HS-5 (cell line): ENCODE measurements around the gene PARD3.

Experiments
- DNase-seq: peaks from one replicate; pipeline ENCODE4 v3.0.0-alpha.2; 2012; ENCODE audit warnings: low read depth

The PARD3 gene

GRCh38 chr10:34689053-34689452 lies 126.0 kb downstream of the PARD3 start:
- DNase-seq: no peak

DNA sequence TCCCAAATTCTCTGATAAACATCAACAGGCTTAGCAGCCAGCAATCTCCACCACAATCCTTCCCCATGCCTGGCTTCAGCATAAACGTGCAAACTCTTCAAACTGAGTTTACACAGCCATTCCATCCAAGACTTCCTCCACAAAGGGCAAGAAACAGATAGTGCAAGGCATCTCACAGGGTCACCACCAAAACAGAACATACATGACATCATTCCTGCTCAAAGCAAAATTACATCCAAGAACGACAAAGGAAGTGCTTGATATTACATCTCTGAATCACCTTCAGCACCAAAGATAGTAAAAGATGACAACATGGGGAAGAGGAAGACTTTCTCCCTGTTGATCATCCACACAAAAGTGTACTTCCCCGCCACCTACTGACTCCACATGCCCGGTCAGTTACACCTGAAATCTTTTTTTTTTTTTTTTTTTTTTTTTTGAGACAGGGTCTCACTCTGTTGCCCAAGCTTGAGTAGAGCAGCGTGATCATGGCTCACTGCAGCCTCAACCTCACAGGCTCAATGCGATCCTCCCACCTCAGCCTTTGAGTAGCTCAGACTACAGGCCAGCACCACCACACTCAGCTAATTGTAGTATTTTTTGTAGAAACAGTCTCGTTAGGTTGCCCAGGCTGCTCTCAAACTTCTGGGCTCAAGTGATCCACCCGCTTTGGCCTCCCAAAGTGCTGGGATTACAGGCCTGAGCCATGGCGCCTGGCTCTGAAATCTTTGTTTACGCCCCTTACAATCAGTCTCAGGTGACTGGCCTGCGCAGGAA lies 127.5 kb downstream of the PARD3 start:
- DNase-seq: no peak

DNA sequence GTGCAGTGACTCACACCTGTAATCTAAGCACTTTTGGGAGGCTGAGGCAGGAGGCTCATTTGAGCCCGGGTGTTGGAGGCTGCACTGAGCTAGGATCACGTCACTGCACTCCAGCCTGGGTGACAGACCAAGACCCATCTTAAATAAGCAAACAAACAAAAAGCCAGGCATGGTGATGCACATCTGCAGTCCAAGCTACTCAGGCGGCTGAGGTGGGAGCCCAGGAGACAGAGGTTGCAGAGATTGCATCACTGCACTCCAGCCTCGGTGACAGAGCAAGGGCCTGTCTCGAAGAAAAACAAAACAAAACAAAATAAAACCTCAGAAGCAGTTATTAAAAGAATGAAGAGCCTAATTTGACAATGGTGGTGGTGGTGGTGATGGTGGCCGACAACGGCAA lies 132.5 kb downstream of the PARD3 start:
- no peak for DNase-seq

DNA sequence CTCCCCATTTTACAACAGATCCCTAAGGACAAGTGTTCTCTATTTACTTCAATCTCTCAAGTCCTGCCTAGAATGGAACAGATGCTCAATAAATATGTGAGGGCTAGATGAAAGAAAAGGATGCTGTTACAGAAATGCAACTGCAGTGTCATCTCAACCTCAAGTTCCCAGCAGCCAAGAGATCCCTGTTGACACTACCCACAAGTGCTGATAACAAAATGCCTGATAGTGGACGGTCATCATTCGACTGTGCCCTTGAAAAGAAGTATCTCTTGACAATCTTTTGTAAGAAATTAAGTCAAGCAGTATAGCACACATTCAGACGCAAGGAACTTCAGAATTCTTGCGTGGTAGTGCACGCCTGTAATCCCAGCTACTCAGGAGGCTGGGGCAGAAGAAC lies 133.2 kb downstream of the PARD3 start:
- no peak for DNase-seq

DNA sequence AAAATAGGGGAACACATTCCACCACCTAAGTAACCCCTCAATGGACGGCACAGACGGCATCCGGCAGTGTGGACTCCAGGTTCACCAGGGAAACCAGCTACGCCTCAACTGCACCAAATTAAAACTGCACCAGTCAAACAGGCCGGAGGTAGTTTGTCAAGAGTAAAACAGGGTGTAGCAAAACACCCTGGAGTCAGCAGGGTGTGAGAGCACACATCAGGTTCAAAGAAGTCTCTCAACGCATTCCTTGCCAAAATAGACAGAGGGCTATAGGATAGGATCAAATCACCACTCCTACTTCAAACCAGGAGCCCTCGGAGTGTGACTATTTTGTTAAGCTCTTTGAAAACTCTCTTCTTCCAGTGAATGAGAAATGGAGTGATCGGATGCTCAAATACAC lies 135.9 kb downstream of the PARD3 start:
- no peak for DNase-seq

DNA sequence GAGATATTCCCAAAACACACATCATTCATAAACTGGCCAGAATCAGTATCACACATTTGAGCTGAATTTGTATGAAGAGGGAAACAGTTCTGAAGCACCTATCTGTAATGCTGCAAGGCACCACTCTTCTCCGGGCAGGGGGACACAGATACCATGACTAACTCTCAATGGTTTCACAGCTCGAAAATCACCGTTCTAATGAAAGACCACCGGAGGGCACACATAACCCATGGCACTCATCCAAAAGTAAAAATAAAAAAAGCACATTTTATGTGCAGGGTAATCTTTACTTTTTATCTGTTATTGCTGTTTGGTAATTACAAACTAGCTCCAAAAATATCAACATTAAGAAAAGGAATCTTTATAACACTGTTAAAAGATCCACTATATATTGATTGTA lies 137.5 kb downstream of the PARD3 start:
- DNase-seq: no peak

DNA sequence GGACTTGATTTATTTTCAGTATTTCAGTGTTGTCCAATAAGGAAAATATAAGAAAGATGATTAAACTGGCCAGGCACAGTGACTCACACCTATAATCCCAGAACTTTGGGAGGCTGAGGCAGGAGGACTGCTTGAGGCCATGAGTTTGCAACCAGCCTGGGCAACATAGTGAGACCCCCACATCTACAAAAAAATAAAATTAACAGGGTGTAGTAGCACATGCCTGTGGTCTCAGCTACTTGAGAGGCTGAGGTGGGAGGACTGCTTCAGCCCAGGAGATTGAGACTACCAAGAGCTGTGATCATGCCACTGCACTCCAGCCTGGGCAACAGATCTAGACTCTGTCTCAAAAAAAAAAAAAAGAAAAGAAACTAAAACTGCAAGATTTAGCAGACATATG lies 138.0 kb downstream of the PARD3 start:
- DNase-seq: no peak

DNA sequence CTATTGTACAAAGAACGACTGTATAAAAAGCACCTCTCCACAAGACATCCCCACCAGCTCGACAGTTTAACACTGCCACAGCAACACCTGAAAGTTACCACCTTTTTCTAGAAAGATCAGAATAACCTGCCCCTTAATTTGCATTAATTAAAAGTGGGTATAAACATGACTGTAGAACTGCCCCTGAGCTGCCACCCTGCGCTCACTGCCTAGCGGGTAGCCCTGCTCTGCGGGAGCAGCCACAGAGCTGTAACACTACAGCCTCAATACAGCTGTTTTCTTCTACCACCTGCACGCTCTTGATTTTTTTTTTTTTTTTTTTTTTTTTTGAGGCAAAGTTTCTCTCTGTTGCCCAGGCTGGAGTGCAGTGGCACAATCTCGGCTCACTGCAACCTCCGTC lies 140.9 kb downstream of the PARD3 start:
- no peak for DNase-seq

DNA sequence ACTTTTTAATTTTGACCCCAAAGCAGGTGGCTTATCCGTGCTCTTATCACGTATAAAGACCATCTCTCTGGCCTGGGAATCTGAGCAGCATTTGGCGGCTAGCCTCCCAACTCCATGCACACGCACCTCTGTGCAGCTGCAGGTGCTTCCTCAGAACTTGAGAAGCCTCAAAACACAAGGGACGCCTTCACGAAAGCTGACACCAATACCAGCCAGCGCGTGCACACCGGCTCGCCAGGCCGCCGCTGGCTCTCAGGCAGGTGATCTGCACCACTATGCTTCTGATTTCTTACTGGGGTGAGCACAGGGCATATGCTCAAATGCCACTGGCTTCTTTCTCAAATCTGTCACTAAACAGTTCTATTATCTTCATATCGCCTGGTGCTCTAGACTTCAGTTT lies 145.0 kb downstream of the PARD3 start:
- DNase-seq: no peak

GRCh38 chr10:34669079-34669478 lies 146.0 kb downstream of the PARD3 start:
- DNase-seq: no peak

DNA sequence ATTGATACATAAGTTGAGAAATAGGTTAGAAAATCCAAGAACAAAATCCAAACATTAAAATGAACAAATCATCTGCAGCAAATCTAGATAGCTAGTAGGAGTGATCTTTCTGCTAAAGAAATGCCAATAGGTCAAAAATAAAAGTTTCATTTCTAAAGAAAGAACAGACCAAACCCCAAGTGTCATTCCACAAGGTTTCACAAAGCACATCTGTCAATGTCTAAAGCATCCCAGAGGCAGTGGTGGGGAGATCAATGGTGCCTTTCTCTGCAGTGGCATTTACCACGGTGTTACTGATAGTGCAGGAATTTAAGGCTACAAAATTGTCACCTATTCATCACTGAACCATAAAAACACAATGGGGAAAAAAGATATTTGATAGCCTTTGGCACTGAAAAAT lies 147.9 kb downstream of the PARD3 start:
- DNase-seq: no peak

DNA sequence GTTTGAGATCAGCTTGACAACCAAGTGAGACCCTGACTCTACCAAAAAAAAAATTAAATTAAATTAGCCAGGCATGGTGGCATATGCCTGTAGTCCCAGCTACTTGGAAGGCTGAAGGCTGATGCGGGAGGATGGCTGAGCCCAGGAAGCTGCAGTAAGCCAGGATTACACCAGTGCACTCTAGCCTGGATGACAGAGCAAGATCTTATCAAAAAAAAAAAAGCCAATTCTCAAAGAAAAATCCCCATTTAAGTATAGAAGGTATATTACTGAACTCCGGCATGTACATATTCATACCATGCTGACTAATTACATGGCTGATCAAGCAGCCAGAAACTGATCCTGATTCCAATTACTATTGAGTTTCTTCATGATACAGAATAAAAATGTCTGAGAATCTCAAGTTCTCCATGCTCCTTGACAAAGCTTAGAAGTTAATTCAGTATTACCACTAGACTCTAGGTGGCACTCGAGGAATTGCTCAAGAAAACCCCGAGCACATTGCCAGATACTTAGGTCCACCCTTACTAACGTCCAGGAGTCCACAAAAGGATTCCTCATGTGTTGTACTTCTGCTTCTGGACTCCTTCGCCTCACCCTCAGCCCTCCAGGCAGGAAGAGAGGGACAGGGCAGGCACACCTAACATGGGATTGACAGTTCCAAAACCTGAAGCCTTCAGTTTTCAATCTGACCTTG lies 148.9 kb downstream of the PARD3 start:
- peak; percentile 38 for DNase-seq

- DNase-seq: no peak
Measured at GRCh38 chr10:34664706-34665105, 150.4 kb downstream of the PARD3 start.

- no peak for DNase-seq
Measured at GRCh38 chr10:34661580-34661979, 153.5 kb downstream of the PARD3 start.

GRCh38 chr10:34658934-34659333 lies 156.2 kb downstream of the PARD3 start:
- no peak for DNase-seq

- no peak for DNase-seq
Measured at GRCh38 chr10:34656661-34657060, 158.4 kb downstream of the PARD3 start.

- DNase-seq: peak; percentile 24
Measured at GRCh38 chr10:34655286-34656170, 159.6 kb downstream of the PARD3 start.

GRCh38 chr10:34654211-34654610 lies 160.9 kb downstream of the PARD3 start:
- DNase-seq: no peak

- no peak for DNase-seq
Measured at GRCh38 chr10:34653530-34653929, 161.6 kb downstream of the PARD3 start.

DNA sequence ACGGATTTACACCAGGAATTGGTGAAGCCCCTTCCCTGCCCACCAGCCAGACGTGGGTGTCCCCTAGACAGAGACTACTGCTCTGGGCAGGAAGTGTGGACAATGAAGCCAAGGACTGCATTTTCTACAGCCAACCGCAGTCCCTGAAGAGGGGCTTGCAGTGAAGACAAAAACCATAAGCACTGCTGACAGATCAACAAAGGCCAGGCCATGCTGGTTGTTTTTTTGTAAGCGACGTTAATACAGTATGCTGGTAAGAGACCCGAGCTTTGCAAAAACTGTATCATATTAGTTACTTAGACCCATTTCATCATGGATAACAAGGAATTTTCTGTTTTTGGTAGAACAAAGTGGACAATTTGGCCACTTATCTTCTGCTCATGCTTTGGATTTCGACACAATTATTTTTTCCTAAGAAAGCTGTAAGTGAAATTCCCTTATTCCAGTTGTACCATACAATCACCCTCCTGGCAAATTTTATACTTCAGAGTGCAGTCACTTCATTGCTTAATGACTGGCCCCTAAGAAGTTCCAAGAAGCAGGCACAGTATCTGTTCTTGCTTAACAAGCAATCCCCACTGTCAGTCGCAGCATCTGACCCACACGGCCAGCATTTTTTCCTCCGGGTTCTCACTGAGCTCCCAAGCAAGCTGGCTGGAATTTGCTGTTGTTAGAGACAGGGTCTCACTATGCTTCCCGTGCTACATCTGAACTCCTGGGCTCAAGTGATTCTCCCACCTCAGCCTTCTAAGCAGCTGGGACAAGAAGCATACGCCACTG lies 163.5 kb downstream of the PARD3 start:
- no peak for DNase-seq

GRCh38 chr10:34650156-34650555 lies 164.9 kb downstream of the PARD3 start:
- DNase-seq: no peak

- no peak for DNase-seq
Measured at GRCh38 chr10:34649385-34649784, 165.7 kb downstream of the PARD3 start.
